Measurements from ENCODE around the gene EIF3B.
A peak's percentile ranks its signal among the peaks of the same experiment; 100 is the strongest.
"Not testable (repeated sequence)": the region's sequence is repeated elsewhere in the genome, so short reads cannot be mapped to it uniquely, and the experiment has no call there.

EIF3B gene

GRCh38 chr7:2354186-2354938 lies at the start of gene EIF3B:
Gene EIF3B, plus strand, starts transcription at chr7:2354827. Its CDS starts 95 bp downstream, at chr7:2354922.
- DNase-seq (ENCODE audit: low read depth), result peak; percentile 98

GRCh38 chr7:2305258-2305657 lies 49.4 kb upstream of the EIF3B start:
- not testable (repeated sequence) for DNase-seq (ENCODE audit: low read depth)

- DNase-seq (ENCODE audit: low read depth), result no peak
These were observed 47.9 kb upstream of the EIF3B start for GRCh38 chr7:2306688-2307087.

GRCh38 chr7:2307690-2308107 lies 46.9 kb upstream of the EIF3B start:
- no peak for DNase-seq (ENCODE audit: low read depth)

GRCh38 chr7:2309889-2310331 lies 44.7 kb upstream of the EIF3B start:
- peak; percentile 98 for DNase-seq (ENCODE audit: low read depth)

GRCh38 chr7:2312267-2312929 lies 42.2 kb upstream of the EIF3B start:
- no peak for DNase-seq (ENCODE audit: low read depth)

- DNase-seq (ENCODE audit: low read depth), result no peak
These were observed 41.0 kb upstream of the EIF3B start for GRCh38 chr7:2313450-2314208.

- DNase-seq (ENCODE audit: low read depth), result peak; percentile 30
These were observed 40.2 kb upstream of the EIF3B start, which contains the start of gene SNX8 for GRCh38 chr7:2314209-2314955. Gene SNX8, minus strand, starts transcription at chr7:2314441. Its CDS starts 20 bp downstream, at chr7:2314421.

- DNase-seq (ENCODE audit: low read depth), result not testable (repeated sequence)
These were observed 39.6 kb upstream of the EIF3B start for GRCh38 chr7:2314956-2315530.

GRCh38 chr7:2315787-2316186 lies 38.8 kb upstream of the EIF3B start:
- DNase-seq (ENCODE audit: low read depth), result no peak

GRCh38 chr7:2316578-2316977 lies 38.0 kb upstream of the EIF3B start:
- no peak for DNase-seq (ENCODE audit: low read depth)

GRCh38 chr7:2317556-2318293 lies 36.9 kb upstream of the EIF3B start:
- DNase-seq (ENCODE audit: low read depth), result no peak

- no peak for DNase-seq (ENCODE audit: low read depth)
These were observed 33.6 kb upstream of the EIF3B start for GRCh38 chr7:2321020-2321419.

GRCh38 chr7:2325162-2325561 lies 29.5 kb upstream of the EIF3B start:
- no peak for DNase-seq (ENCODE audit: low read depth)

GRCh38 chr7:2326951-2327350 lies 27.7 kb upstream of the EIF3B start:
- DNase-seq (ENCODE audit: low read depth), result no peak

GRCh38 chr7:2330493-2330892 lies 24.1 kb upstream of the EIF3B start:
- no peak for DNase-seq (ENCODE audit: low read depth)

- DNase-seq (ENCODE audit: low read depth), result no peak
These were observed 22.9 kb upstream of the EIF3B start for GRCh38 chr7:2331707-2332106.

- DNase-seq (ENCODE audit: low read depth), result not testable (repeated sequence)
These were observed 21.9 kb upstream of the EIF3B start for GRCh38 chr7:2332606-2333231.

- no peak for DNase-seq (ENCODE audit: low read depth)
These were observed 17.9 kb upstream of the EIF3B start for GRCh38 chr7:2336626-2337299.
